ENCODE results near the gene NLRP8.
"Not testable (repeated sequence)": the region's sequence is repeated elsewhere in the genome, so short reads cannot be mapped to it uniquely, and the experiment has no call there.

Gene NLRP8

DNA sequence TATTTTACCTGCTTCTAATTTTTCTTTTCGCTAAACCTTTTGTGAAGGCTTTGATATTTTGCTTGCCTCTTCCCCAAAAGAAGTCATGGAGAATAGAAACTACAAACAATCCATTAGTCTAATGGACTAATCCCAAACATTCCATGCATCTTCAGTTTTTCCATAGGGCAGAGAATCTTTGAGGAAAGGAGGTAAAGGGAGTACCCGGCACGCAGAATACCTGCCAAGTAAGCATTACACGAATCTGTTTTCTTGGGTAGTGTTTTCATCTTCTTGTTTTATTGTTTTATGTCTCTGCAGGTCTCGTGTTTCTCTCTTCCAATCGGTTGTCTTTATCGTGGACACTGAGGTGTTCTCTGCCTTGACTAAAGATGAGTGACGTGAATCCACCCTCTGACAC lies at the start of gene NLRP8:
NLRP8 (plus strand) TSS at position 301 of the 400 bp plus-strand sequence.
- intact Hi-C loops (cut with DNase I), result no loop called here
- DNase-seq, result no peak

DNA sequence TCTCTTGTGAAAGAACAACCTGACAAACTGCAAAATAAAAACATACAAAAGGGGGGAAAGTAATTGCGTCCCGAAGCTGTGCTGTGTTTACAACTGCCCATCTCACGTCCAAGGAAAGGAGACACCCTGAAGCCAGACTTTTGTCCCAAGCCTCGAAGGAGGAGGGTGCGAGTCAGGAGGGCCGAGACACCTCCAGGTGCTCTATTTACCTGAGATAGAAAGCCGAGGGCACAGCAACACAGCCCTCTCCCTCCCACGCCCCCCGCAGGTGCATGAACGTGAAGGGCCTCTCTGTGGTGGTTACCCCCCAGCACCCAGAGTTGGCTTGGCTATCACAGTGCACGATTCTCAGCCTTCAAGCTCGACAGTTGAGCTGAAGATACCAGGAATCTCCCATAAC lies 48.7 kb upstream of the NLRP8 start:
- intact Hi-C loops (cut with DNase I), result no loop called here
- no peak for DNase-seq

DNA sequence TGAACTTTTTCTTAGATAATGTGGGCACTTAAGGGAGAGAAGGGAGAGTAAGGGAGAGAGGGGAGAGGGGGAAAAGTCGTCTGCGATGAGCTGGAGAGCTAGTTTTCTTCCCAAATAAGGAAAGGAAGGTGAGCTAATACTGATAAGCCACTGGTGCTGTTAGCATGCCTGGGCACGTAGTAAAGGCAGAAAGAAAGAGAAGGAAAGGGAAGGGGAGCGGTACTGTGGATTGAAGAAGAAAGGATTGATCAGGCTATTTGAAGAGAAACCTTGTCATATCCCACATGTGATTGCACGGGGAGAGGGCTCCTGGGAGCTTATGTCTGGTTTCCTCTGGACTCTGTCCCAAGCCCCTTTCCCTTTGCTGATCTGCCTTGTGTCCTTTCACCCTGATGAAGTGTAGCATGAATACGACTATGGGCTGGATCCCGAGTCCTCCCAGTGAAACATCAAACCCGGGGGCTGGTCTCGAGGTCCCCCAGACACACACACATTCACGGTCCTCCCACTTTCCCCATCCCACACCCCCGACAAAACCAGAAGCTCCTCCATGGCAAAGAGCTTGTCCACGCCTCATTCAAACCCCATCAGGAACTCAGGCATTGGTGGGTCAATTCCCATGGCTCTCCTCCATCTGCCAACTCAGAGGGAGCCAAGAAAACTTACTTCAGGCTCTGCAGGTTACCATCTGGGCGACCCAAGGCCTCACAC lies 46.1 kb upstream of the NLRP8 start:
- DNase-seq, result no peak
- intact Hi-C loops (cut with DNase I), result no loop called here

DNA sequence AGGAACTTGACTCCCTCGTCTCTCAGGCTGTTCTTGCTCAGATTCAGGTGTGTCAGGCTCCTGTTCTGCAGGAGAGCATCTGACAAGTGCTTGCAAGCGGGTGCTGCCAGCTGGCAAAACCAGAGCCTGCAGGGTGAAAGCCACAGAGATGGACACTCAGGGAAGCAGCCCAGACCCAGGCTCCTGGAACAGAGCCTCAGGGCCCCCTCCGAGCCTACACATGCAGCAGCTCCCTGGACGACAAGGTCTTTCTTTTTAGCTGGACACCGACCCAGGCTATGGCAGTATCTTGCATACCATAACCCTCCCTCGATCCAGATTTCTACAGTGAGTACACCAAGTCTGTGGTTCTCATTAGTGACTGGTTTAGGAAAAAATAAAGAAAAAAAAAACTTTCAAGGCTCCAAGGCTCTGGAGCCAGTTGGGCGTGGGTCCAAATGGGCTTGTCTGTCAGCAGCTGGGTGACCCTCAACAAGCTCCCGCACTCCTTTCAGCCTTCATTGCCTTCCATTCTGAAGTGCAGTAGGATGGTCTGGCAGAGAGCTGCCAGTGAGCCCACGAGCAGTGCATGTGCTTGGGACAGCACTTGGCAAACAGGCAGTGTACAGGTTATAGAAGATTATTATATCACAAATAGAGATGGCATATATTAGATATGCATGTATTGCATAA lies 45.4 kb upstream of the NLRP8 start:
- no peak for DNase-seq
- intact Hi-C loops (cut with DNase I), result no loop called here

DNA sequence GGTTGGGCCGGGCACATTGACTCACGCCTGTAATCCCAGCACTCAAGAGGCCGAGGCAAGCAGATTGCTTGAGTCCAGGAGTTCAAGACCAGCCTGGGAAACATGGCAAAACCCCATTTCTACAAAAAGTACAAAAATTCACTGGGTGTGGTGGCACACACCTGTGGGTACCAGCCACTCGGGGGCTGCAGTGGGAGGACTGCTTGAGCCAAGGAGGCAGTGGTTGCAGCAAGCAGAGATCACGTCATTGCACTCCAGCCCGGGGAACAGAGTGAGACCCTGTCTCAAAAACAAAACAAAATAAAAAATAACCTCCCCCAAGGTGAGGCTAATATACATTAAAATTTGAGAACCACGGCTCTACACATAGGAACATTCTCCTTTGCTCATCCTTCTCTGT lies 40.3 kb upstream of the NLRP8 start:
- intact Hi-C loops (cut with DNase I), result no loop called here
- no peak for DNase-seq

DNA sequence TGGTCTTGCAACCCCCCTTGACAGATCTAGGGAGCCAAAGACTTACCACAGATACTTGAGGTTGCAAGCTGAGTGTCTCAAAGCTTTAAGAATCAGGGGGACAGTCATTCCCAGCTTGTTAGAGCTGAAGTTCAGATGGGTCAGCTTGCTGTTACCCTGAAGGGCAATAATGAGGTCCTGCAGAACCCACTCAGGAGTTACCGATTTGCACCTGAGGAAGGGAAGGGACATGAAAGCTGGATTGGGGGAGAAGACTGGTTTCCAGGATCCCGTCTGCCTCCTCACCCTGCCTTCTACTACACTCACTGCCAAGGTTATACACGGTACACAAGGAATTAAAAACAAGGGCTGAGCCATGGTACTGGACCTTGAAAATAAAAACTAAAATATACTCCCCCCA lies 39.9 kb upstream of the NLRP8 start:
- no peak for DNase-seq
- intact Hi-C loops (cut with DNase I), result no loop called here

DNA sequence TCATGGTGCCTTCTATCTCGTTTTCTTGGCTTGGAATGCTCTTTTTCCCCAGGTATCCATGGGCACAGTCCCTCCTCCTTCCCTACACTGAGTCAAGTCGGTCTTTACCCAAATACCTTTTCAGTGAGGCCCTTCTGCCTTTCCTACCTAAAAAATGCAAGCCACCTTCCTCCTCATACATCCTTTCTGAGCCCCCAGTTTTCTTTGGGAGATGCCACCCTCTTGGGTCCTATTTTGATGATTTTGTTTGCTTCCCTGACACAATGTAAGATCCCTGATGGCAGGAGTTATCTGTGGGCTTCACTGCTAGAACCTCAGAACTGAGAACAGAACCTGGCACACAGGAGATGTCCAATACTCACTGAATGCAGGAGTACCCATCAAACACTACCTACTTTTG lies 37.8 kb upstream of the NLRP8 start:
- DNase-seq, result no peak
- intact Hi-C loops (cut with DNase I), result no loop called here

DNA sequence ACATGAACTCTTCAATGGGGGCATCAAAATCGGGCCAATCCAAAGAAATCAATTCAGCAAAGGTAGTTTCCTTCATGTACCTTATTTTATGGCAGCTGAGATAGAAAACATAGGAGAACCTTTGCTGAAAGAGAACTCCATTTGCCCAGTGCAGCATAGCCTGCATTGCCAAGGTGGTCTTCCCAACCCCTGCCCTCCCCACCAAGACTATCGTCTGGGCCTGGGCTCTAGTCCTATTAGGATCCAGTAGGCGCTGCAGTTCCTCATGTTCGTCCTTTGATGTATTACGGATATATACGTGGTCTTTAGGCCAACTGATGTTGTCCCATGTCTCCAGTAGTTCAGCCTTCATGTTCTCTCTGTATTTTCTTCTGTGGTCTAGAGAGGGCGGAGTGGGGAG lies 34.7 kb upstream of the NLRP8 start:
- intact Hi-C loops (cut with DNase I), result no loop called here
- DNase-seq, result no peak

DNA sequence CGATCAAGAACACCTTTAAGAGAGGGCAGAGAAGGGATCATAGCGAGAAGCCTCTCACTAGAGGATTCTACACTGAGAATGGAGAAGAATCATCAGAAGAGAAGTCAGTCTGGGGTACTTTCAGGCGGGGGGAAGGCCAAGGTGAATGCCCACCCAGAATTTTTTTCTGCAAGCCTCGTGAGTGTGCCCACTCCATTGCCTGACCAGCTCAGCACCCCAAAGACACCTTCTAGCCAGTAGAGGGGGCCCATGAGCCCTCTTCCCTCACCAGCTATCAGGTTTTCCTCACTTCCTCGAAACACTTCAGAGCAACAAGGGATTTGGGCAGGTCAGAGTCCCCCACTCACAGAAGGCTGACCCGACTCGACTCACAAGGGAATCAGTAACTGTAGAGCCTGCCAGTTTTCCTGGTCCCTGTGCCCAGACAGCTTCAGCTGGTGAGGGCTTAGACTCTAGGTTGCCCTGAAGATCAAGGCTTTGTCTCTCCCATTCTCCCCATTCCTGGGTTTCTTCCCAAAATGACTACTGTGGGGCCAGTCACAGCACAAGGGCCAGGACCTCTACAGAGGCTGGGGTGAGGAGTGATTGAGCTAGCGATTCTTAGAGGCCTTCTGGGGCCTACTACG lies 33.9 kb upstream of the NLRP8 start:
- DNase-seq, result no peak
- intact Hi-C loops (cut with DNase I), result no loop called here

DNA sequence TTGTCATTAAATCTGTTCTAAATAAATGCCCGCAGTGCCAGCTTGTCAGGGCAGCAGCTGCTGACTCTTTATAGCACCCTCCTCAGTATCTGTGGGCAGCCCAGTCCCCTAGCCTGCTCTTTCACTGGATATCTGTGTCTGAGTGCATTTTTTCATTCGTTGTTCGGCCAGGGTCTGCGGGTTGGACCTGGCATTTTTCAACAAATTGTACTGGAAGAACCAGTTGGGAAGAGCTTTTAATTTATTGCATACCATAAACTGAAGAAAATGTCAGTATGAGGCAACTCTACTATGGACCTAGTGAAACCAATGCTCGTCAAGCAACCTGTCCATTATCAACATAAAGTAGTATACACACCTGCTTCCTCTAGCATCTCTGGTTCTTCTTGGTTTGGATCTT lies 24.1 kb upstream of the NLRP8 start:
- no peak for DNase-seq
- intact Hi-C loops (cut with DNase I), result no loop called here

DNA sequence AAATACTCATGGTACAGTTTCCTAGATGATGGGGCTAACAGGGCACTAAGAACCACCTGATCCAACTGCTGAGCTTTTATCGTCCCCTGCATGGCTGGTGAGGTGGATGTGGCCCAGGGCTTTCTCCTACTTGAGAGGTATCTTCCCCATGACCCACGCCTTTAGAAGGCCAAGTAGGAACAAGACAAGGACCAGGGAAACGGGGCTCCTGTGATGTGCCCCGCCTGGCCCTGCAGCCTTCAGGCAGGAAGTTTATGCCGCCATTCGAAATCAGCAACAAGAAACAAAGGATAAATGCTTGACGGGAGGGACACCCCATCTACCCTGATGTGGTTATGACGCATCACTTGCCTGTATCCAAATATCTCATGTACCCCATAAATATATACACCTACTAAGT lies 19.6 kb upstream of the NLRP8 start:
- intact Hi-C loops (cut with DNase I), result no loop called here
- DNase-seq, result no peak

DNA sequence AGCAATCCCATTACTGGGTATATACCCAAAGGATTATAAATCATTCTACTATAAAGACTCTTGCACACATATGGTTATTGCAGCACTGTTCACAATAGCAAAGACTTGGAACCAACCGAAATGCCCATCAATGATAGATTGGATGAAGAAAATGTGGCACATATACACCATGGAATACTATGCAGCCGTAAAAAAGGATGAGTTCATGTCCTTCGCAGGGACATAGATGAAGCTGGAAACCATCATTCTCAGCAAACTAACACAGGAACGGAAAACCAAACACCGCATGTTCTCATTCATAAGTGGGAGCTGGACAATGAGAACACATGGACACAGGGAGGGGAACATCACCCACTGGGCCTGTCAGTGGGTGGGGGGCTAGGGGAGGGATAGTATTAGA lies 18.4 kb upstream of the NLRP8 start:
- DNase-seq; intact Hi-C loops (cut with DNase I): not testable (repeated sequence)

DNA sequence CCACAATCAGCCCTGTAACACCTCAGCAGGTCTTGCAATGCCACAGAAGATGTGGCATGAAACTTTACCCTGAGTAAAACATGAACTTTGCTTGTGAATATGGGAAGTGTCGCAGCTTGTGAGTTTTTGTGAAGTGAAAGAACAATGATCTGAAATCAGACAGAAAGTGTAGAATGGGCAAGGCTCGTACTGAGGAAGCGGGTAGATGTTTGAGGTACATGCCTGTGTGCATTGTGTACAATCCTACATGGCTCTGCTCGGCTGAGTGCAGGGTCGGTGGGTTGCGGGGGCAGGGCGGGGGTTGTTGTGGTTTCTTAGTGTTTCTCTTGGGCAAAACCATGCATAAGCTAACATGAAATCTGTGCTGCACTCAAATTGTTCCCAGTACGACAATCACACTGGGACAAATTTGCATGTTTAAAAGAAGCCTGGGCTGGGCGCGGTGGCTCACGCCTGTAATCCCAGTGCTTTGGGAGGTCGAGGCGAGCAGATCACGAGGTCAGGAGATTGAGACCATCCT lies 16.6 kb upstream of the NLRP8 start:
- no peak for DNase-seq
- intact Hi-C loops (cut with DNase I), result no loop called here

DNA sequence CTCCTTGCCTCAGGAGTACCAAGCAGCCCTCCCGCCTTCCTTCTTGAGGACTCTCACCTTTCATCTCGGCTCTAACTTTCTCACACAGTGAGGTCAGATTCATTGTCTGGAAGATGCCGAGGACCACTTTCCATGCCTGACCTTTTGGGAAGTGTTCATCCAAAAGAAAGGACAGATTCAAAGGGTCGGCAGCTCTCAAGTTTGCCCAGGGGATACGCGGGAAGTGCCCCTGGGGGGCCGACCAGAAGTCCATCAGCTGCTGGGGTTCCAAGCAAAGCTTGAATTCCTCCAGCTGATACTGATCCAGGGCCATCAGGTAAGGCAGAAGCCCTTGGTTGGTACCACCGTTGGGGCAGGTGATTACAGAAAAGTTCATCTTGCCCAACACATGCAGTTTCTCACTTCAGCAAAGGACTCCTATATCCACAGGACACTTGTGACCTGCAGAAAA lies 15.7 kb upstream of the NLRP8 start, which contains the start of gene NLRP13:
NLRP13 (minus strand) TSS at position 401 of the 451 bp plus-strand sequence; CDS start at position 376, 25 bp downstream.
- DNase-seq, result peak in 1 of 10 donors; percentile 26
- intact Hi-C loops (cut with DNase I), result no loop called here

DNA sequence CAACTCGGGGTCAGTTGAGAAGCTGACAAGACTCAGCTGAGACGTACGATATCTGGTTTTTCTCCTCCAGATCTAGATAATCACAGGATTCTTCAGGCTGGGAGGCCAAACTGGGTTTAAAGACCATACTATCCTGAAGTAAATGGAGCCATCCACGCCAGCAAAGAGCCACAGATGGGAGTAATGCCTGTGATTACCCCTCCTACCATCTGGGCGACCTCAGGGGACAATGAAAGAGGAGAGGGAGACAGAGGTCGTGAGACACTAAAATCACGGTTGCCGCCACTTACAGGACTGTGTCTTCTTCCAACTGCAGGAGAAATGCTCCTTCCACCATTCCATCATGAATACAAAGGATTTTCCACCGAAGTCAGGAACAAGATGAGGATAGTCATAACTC lies 12.4 kb upstream of the NLRP8 start:
- intact Hi-C loops (cut with DNase I), result no loop called here
- no peak for DNase-seq

DNA sequence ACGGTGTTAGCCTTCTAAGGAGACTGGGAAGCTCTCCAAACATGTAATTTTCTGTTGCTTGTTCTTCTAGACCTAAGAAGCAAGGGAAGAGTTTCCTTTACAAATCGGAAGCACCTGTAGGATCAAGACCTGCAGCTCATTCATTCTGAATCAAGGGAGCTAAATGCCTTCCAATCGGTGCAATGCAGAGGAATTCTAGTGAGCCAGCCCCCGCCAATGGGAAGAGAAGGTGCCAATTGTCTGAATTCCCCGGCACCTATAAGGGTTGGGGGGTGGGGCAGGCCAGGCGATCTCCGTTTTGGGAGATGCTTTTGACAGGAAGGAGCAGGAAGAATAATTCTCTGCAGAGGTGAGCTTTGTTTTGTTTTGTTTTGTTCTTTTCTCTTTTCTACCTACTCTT lies 8.4 kb upstream of the NLRP8 start:
- intact Hi-C loops (cut with DNase I), result no loop called here
- no peak for DNase-seq

DNA sequence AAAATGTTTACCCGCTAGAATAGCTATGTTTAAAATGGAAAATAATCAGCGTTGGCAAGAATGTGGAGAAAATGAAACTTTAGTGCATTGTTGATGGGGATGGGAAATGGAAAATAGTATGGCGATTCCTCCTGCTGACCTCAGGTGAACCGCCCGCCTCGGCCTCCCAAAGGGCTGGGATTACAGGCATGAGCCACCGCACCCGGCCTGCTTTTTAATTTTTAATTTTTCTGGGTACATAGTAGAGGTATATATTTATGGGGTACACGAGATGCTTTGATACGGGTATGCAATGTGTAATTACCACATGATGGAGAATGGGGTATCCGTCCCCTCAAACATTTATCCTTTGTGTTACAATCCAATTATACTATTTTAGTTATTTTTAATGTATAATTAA lies 7.3 kb upstream of the NLRP8 start:
- intact Hi-C loops (cut with DNase I), result no loop called here

DNA sequence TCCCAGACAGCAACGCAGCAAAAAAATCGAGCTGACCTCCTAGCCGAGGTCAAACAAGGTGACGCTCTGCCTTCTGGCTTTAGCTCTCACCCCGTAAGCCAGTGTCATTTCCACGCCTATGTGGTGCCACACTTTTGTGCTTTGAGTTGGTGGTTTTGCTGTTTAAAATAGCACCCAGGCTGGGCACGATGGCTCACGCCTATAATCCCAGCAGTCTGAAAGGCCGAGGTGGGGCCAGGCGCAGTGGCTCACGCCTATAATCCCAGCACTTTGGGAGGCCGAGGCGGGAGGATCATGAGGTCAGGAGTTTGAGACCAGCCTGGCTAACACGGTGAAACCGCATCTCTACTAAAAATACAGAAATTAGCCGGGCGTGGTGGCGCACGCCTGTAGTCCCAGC lies 2.9 kb downstream of the NLRP8 start:
- DNase-seq; intact Hi-C loops (cut with DNase I): not testable (repeated sequence)

More for the DNA sequence above, 7.3 kb upstream of the NLRP8 start:
- DNase-seq, result no peak

DNA sequence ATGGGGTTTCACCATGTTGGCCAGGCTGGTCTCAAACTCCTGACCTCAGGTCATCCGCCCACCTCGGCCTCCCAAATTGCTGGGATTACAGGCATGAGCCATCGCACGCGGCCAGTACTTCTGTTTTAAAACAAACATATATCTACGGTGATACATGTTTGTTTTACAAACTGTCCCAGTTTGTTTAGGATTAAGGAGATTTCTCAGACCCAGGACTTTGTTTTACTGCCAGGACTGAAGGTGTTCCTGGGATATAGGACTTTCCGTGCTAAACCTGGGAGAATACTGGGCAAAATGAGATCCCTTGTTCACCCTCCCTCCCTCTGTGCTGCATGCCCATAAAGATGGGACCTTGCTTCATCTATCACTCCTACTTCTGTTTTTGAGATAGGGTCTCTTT lies 8.8 kb downstream of the NLRP8 start:
- DNase-seq, result no peak
- intact Hi-C loops (cut with DNase I), result no loop called here

DNA sequence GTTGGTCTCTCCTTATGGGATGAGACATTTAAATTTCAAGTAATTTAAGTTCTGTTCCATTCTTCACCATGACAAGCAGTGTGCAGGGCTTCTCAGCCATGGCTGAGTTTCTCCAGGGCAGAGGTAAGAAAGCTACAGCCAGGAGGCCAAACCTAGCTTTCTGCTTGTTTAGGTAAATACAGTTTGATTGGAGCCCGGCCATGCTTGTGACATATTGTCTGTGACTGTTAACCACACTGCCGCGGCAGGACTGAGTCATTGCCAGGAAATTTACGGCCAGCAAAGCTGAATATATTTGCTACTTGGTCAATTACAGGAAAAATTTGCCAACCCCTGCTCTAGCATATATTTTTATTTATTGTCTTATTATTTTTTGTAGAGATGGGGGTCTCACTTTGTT lies 10.7 kb downstream of the NLRP8 start:
- intact Hi-C loops (cut with DNase I), result no loop called here
- no peak for DNase-seq

DNA sequence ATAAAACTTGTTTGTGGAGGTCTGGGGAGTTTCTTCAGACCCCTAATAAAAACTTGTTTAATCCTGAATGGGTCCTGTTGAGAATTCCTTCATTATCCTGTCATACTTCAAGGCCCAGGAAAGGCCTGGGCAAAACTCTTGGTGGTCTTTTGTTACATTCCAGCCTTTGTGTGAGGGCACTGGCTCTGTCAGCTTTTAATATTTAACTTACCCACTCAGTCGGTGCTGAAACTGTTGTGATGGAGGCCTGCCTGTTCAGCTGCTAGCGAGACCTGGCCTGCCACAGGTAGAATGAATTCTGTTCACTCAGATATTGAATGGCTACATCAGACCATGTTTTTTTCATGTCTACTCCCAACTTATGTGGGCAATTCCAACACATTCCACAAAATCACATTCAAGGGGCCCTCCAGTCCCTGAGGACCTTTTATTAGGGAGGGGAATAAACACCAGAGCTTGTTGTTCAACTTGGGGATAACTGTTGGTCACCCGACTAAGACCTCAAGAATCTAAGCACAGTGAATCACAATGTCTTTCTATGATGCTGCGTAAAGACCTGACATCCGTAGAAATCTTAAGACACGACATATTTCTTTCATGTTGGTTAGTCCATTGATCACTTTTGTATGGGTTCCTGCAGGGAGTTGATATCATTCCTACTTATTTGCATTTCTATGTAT lies 12.5 kb downstream of the NLRP8 start:
- intact Hi-C loops (cut with DNase I), result no loop called here
- no peak for DNase-seq
